GM08714 (cell line): ENCODE results near the gene ABCC9.
"Not testable (repeated sequence)": the region's sequence is repeated elsewhere in the genome, so short reads cannot be mapped to it uniquely, and the experiment has no call there.

ENCODE experiments used
- H3K4me3 ChIP-seq: fragments of 200-500 bp; sonication (Bioruptor generic); 2 replicates; pipeline ENCODE4 v1.5.1; 2014; ENCODE audit warnings: mild to moderate bottlenecking, low read length, inconsistent platforms
- ZNF274 ChIP-seq: IDR thresholded peaks from 2 replicates; pipeline ENCODE4 v1.6.1; 2012; ENCODE audit warnings: mild to moderate bottlenecking, low read depth, low read length

ABCC9 gene

GRCh38 chr12:21911832-21912231 lies 29.4 kb downstream of the ABCC9 start:
- TF ChIP-seq ZNF274 = no peak
- H3K4me3 ChIP-seq = no peak overlapping the region

- H3K4me3 ChIP-seq = no peak overlapping the region
- TF ChIP-seq ZNF274 = no peak
Observed at GRCh38 chr12:21910657-21911056, 30.6 kb downstream of the ABCC9 start.

DNA sequence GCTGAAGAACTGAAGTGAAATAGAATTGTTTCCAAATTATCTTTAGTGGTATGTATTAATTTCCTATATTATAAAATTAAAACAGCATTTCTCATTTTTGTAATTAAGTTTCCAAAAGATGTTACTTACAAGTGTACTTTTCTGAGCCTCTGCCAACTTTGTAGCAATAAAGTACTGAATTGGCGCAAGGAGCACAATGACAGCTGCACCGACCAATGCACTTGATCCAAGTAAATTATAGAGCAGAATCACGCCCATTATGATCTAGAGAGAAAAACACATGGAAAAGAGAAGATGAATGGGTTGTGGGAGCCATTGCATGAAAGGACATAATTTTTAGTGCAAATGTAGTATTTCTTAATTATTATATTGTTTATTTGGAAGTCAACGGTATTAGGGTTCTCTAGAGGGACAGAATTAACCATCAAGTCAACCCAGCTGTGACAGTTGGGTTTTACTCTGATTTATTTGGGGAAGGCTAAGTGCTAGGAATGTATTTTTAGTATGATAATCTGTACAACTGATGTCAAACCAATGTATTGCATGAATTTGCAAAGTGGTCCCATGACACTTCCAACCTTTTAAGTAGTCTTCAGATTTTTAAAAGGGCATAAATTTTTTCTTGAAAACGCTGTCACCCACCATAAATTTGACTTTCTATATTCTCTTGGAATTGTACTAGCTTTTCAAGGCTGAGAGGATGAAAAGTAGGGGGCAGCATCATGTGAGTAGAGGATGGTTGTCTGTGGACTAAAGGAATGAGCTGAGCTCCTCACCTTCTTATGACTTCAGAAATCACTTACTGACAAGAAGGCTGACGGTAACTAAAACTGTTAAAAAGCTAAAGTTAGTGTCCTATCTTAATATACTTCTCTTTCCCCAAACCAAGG lies 33.0 kb downstream of the ABCC9 start:
- TF ChIP-seq ZNF274 = no peak
- no peak overlapping the region for H3K4me3 ChIP-seq

DNA sequence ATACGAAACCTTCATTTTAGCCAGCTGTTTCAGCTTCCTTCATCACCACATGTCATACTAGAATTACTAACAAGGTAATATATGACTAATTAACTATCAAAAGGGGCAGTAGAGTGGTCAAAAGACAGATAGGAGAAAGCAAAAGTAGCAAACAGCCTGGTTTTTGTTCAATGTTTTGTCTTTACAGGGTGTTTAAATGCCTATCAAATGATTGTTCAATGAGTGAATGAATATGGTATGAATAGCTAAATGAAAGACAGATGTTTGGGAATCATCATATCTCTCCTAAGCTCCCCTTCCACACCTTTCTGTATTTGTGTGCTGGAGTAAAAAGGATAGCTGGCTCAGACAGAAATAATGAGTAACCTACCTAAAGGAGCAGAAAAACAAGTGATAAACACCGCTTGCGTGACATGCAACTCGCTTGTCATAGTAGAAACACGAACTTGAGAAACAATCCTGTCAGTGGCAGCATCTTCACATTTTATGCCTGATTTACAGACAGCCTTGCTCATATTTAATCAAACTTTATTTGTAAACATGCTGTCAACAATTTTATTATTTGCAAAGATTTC lies 34.2 kb downstream of the ABCC9 start:
- H3K4me3 ChIP-seq = no peak overlapping the region
- no peak for TF ChIP-seq ZNF274

- H3K4me3 ChIP-seq = not testable (repeated sequence)
Observed at GRCh38 chr12:21899532-21899931, 41.7 kb downstream of the ABCC9 start.

- no peak overlapping the region for H3K4me3 ChIP-seq
- TF ChIP-seq ZNF274 = no peak
Observed at GRCh38 chr12:21895651-21896050, 45.6 kb downstream of the ABCC9 start.

- no peak overlapping the region for H3K4me3 ChIP-seq
- TF ChIP-seq ZNF274 = no peak
Observed at GRCh38 chr12:21894792-21895595, 46.2 kb downstream of the ABCC9 start.

DNA sequence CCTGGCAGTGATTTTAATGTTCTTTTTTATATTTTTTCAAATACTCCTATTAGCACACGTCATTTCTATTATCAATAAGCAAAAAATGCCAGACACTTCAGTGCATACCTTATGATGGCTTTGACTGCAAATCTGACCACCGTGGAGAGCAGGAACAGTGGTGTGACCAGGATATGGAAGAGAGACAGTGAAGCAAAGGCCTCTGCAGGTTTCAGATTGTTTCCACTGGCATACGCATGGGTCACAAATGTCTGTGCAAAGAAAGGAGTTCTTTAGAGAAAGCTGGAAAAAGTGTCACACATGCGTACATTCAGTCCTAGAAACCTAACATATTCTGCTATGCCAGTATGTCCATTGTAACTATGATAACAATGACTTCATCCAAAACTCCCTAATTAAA lies 47.3 kb downstream of the ABCC9 start:
- H3K4me3 ChIP-seq = no peak overlapping the region
- TF ChIP-seq ZNF274 = no peak

GRCh38 chr12:21892341-21892740 lies 48.9 kb downstream of the ABCC9 start:
- H3K4me3 ChIP-seq = no peak overlapping the region
- TF ChIP-seq ZNF274 = no peak

DNA sequence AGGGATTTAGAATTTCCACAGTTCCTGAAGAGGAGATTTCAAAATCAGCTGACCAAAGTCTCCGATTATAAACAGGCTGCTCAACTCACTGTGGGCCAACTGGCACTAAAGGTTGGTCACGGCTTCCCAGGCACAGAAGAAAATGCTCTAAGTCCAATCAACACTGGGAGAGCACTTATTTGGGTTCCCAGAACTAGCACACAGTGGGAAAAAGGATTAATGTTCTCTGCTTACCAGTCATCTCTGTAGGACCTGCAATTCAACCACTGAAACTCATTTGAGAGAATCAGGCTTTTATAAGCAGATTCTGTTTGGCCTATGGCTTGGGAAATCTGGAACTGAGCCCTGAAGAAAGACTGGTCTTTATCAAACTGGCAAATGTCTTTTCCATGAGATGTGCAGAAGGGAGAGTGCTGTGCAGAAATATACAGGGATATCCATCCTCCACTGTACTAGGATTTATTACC lies 49.4 kb downstream of the ABCC9 start:
- no peak overlapping the region for H3K4me3 ChIP-seq
- no peak for TF ChIP-seq ZNF274

GRCh38 chr12:21888276-21888863 lies 52.9 kb downstream of the ABCC9 start:
- no peak for TF ChIP-seq ZNF274
- H3K4me3 ChIP-seq = no peak overlapping the region

DNA sequence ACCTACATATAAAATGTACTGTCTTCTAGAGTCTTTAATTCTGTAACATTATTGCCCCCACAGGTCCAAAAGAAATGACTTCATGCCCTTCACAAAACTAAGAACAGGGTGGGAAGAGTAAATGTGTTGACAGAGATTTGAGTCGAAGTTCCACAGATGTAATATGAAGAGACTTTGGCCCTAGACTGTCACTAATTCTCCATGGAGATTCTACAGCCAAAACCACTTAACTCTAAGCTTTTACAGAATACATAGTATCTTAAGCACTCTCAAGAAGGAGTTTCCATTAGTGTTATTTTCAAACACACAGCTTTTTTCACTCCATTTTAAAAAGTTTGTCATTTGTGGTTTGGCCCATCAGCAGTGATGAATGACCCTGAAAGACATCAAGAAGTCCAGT lies 56.3 kb downstream of the ABCC9 start:
- no peak for TF ChIP-seq ZNF274
- no peak overlapping the region for H3K4me3 ChIP-seq

GRCh38 chr12:21882635-21883034 lies 58.6 kb downstream of the ABCC9 start:
- no peak for TF ChIP-seq ZNF274

DNA sequence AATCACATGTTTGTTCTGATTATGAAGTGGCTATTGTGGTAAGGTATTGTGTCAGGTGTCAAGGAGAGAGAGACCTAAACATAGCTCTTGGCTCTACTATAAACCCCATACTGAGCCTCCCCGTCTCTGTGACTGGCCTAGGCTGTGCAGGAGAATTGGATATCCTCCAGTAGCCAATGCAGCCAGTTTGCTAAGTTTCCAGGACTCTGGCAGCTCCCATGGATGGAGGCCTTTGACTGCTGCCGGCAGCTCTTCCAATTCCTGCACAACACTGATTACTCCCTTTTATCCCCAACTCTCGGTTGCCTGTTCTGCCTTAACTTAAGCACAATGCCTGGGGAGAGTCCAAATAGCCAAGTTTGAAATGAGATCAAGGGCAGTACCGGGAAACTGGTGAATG lies 59.3 kb downstream of the ABCC9 start:
- H3K4me3 ChIP-seq = no peak overlapping the region
- no peak for TF ChIP-seq ZNF274

More at GRCh38 chr12:21882635-21883034, 58.6 kb downstream of the ABCC9 start:
- H3K4me3 ChIP-seq = no peak overlapping the region
